K562 (cell line): ENCODE results near the gene IFI27L2.

ENCODE experiments used
- BRCA1 ChIP-seq, 2 experiments: fragments of 450-650 bp in 1 of 2; sonication (generic) in 1 of 2; formaldehyde crosslinking in 1 of 2; IDR thresholded peaks; 2 replicates each; pipeline versions ENCODE4 v1.5.0 to v1.6.1; 2017 to 2020; ENCODE audit warnings: mild to moderate bottlenecking in 1 of 2, missing genetic modification reagents in 1 of 2
- CTCF ChIP-seq, 3 experiments: IDR thresholded peaks in 2 of 3; conservative IDR thresholded peaks in 1 of 3; 2 replicates each; pipeline ENCODE4 v1.5.1; 2011 to 2012; ENCODE audit warnings: low read length in 3 of 3, mild to moderate bottlenecking in 3 of 3, control low read depth in 2 of 3, improper control_type of control experiment in 1 of 3, inconsistent platforms in 1 of 3, low read depth in 1 of 3, mixed read lengths in 1 of 3, moderate library complexity in 1 of 3; ENCODE audit not compliant: insufficient read depth in 2 of 3
- HDAC2 ChIP-seq: fragments of 450-650 bp; IDR thresholded peaks from 2 replicates; pipeline ENCODE4 v1.6.1; 2016; ENCODE audit warnings: mild to moderate bottlenecking
- TF ChIP-seq, protein P1 (sequence below): sonication (generic); IDR thresholded peaks from 2 replicates; pipeline ENCODE4 v1.6.1; 2016
- TF ChIP-seq, protein P2 (sequence below): fragments of 250-450 bp; sonication (Bioruptor Pico); IDR thresholded peaks from 2 replicates; pipeline ENCODE4 v1.8.0; 2022; ENCODE audit warnings: inconsistent platforms

GRCh38 chr14:94113908-94114588 is 15.4 kb downstream of the IFI27L2 start:
- TF ChIP-seq, protein P1, sequence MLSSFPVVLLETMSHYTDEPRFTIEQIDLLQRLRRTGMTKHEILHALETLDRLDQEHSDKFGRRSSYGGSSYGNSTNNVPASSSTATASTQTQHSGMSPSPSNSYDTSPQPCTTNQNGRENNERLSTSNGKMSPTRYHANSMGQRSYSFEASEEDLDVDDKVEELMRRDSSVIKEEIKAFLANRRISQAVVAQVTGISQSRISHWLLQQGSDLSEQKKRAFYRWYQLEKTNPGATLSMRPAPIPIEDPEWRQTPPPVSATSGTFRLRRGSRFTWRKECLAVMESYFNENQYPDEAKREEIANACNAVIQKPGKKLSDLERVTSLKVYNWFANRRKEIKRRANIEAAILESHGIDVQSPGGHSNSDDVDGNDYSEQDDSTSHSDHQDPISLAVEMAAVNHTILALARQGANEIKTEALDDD, result no peak
- TF ChIP-seq, protein P2, sequence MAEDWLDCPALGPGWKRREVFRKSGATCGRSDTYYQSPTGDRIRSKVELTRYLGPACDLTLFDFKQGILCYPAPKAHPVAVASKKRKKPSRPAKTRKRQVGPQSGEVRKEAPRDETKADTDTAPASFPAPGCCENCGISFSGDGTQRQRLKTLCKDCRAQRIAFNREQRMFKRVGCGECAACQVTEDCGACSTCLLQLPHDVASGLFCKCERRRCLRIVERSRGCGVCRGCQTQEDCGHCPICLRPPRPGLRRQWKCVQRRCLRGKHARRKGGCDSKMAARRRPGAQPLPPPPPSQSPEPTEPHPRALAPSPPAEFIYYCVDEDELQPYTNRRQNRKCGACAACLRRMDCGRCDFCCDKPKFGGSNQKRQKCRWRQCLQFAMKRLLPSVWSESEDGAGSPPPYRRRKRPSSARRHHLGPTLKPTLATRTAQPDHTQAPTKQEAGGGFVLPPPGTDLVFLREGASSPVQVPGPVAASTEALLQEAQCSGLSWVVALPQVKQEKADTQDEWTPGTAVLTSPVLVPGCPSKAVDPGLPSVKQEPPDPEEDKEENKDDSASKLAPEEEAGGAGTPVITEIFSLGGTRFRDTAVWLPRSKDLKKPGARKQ (CRISPR knock-in tag), result no peak
- TF ChIP-seq HDAC2 (no peak), CTCF (IDR thresholded peaks at IDR 0.05 in 2 of 3, conservative IDR thresholded peaks at IDR 0.05 in 1 of 3; ENCODE audit: insufficient read depth in 2 of 3, low read depth in 1 of 3, low read length in 3 of 3) (no peak), BRCA1 (IDR thresholded peaks at IDR 0.05) (no peak), BRCA1 (CRISPR knock-in tag; IDR thresholded peaks at IDR 0.05) (no peak)
